Caco-2 (cell line): ENCODE data around the gene HIVEP3. TPM values are rescaled to one million over a fixed set of nuclear protein-coding genes. Genes with fewer than 3 reads are reported as not detected.
"Not testable (repeated sequence)": the region's sequence is repeated elsewhere in the genome, so short reads cannot be mapped to it uniquely, and the experiment has no call there.

Source experiments
- BruUV-seq: library from RNA; stranded (reverse); fragments of 400-500 nt; replicated peaks from 2 replicates; lab custom pipeline; 2021; lab: Mats Ljungman, UMichigan
- CTCF ChIA-PET: fragments of 300-600 bp; sonication (Branson Sonifier 250); formaldehyde crosslinking; loops from one replicate; lab custom pipeline; 2022; ENCODE audit warnings: antibody characterized with exemption; lab: Charles Lee
- POLR2A ChIA-PET: fragments of 300-600 bp; sonication (Branson Sonifier 250); formaldehyde crosslinking; loops from one replicate; lab custom pipeline; 2022; ENCODE audit warnings: antibody characterized with exemption; lab: Charles Lee
- DNase-seq, 2 experiments: peaks; one replicate each; pipeline versions ENCODE4 v3.0.0 to v3.0.0-alpha.2; 2020 to 2022
- H3K27me3 ChIP-seq: replicated peaks from 2 replicates; pipeline ENCODE4 v1.6.0; 2011; ENCODE audit warnings: low read length; ENCODE audit not compliant: control insufficient read depth, insufficient read depth
- H3K36me3 ChIP-seq: 2 replicates; pipeline ENCODE4 v1.5.1; 2011; ENCODE audit warnings: low read length; ENCODE audit not compliant: control insufficient read depth, insufficient read depth
- H3K4me1 ChIP-seq: fragments of 250-450 bp; sonication (Bioruptor Pico); 2 replicates; pipeline ENCODE4 v1.5.1; 2020; ENCODE audit warnings: mild to moderate bottlenecking
- H3K4me3 ChIP-seq: 2 replicates; pipeline ENCODE4 v1.5.1; 2011; ENCODE audit warnings: low read depth, mild to moderate bottlenecking, control low read depth, low read length
- H3K9me3 ChIP-seq: fragments of 250-450 bp; sonication (Bioruptor Pico); 2 replicates; pipeline ENCODE4 v1.5.1; 2020; ENCODE audit warnings: mild to moderate bottlenecking, moderate library complexity
- H3K27ac Mint-ChIP-seq: one replicate; pipeline ENCODE4 v1.8.0; 2022; ENCODE audit warnings: mixed read lengths; ENCODE audit not compliant: unreplicated experiment
- H3K27me3 Mint-ChIP-seq: one replicate; pipeline ENCODE4 v1.8.0; 2022; ENCODE audit warnings: mixed read lengths; ENCODE audit not compliant: insufficient read depth, unreplicated experiment
- H3K36me3 Mint-ChIP-seq: one replicate; pipeline ENCODE4 v1.8.0; 2022; ENCODE audit warnings: mild to moderate bottlenecking, mixed read lengths; ENCODE audit not compliant: insufficient read depth, unreplicated experiment
- H3K4me1 Mint-ChIP-seq: one replicate; pipeline ENCODE4 v1.8.0; 2022; ENCODE audit warnings: low read depth, mixed read lengths; ENCODE audit not compliant: unreplicated experiment
- H3K4me3 Mint-ChIP-seq: one replicate; pipeline ENCODE4 v1.8.0; 2022; ENCODE audit warnings: mild to moderate bottlenecking, moderate library complexity, mixed read lengths; ENCODE audit not compliant: unreplicated experiment
- H3K9me3 Mint-ChIP-seq: one replicate; pipeline ENCODE4 v1.8.0; 2022; ENCODE audit warnings: mixed read lengths; ENCODE audit not compliant: unreplicated experiment
- intact Hi-C: fragments of 100-400 bp; cut with micrococcal nuclease; formaldehyde crosslinking; loops from one replicate; pipeline ENCODE4 v1.10.0; 2022; ENCODE audit not compliant: unreplicated experiment
- total RNA-seq: library from RNA; stranded (reverse); gene quantifications from 2 replicates; pipeline ENCODE4 v1.2.3, GENCODE V29; 2022
- TF ChIP-seq, protein P1 (sequence below), 2 experiments: fragments of 200-600 bp in 1 of 2; IDR thresholded peaks; 1 replicate in 1 of 2; 2 replicates in 1 of 2; pipeline versions ENCODE4 v1.5.1 to v1.8.0; 2011 to 2022; ENCODE audit warnings: antibody characterized with exemption in 1 of 2, control low read depth in 1 of 2, inconsistent platforms in 1 of 2, low read depth in 1 of 2, low read length in 1 of 2, mild to moderate bottlenecking in 1 of 2, moderate library complexity in 1 of 2; ENCODE audit not compliant: insufficient read depth in 1 of 2, severe bottlenecking in 1 of 2, unreplicated experiment in 1 of 2

HIVEP3 gene
- total RNA-seq, 1 experiment from 2014 or later, result 0.25 TPM

DNA sequence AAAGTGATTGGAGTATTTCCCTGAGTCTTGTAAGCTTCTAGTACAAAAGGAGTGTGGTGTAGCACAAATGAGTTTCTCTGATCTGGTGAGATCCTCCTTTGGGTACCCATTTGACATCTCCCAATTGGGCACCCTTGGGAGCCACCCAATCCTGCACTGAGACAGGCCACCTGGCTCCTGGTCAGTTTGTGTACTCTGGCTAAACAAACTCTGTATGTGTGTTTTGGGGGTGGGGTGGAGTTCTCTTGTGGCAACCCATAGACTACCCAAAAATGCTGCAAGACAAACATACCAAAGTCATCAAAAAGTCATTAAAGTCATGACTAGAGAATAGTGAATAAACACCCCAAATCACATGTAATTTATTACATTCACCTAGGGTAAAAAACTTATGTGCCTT is 8.4 kb upstream of the HIVEP3 start:
- no peak for DNase-seq
- Histone ChIP-seq H3K36me3 (no peaks in the 10 kb centered on the region), H3K4me3 (no peak overlapping the region), H3K4me1 (no peaks in the 10 kb centered on the region), H3K9me3 (no peaks in the 10 kb centered on the region), H3K27me3 (no peaks in the 10 kb centered on the region)
- TF ChIP-seq, protein P1, sequence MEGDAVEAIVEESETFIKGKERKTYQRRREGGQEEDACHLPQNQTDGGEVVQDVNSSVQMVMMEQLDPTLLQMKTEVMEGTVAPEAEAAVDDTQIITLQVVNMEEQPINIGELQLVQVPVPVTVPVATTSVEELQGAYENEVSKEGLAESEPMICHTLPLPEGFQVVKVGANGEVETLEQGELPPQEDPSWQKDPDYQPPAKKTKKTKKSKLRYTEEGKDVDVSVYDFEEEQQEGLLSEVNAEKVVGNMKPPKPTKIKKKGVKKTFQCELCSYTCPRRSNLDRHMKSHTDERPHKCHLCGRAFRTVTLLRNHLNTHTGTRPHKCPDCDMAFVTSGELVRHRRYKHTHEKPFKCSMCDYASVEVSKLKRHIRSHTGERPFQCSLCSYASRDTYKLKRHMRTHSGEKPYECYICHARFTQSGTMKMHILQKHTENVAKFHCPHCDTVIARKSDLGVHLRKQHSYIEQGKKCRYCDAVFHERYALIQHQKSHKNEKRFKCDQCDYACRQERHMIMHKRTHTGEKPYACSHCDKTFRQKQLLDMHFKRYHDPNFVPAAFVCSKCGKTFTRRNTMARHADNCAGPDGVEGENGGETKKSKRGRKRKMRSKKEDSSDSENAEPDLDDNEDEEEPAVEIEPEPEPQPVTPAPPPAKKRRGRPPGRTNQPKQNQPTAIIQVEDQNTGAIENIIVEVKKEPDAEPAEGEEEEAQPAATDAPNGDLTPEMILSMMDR (IDR thresholded peaks at IDR 0.05; ENCODE audit: insufficient read depth in 1 of 2, low read depth in 1 of 2, low read length in 1 of 2, severe bottlenecking in 1 of 2, unreplicated experiment in 1 of 2), result no peak
- Mint-ChIP-seq H3K27ac (no peak overlapping the region), H3K36me3 (no peaks in the 10 kb centered on the region), H3K27me3 (peaks cover 5% of the 10 kb centered on the region), H3K4me1 (no peaks in the 10 kb centered on the region), H3K9me3 (no peaks in the 10 kb centered on the region), H3K4me3 (no peak overlapping the region)
- ChIA-PET POLR2A (no interaction called here), CTCF (no interaction called here)
- intact Hi-C loops, result no loop called here
- BruUV-seq, result no TSS peak

GRCh38 chr1:41925712-41926111 is 7.0 kb upstream of the HIVEP3 start:
- no peak overlapping the region for H3K4me3 Mint-ChIP-seq
- TF ChIP-seq, protein P1 (IDR thresholded peaks at IDR 0.05; ENCODE audit: insufficient read depth in 1 of 2, low read depth in 1 of 2, low read length in 1 of 2, severe bottlenecking in 1 of 2, unreplicated experiment in 1 of 2), result no peak
- H3K27me3 ChIP-seq, result no peaks in the 10 kb centered on the region
- H3K27me3 Mint-ChIP-seq, result peaks cover 6% of the 10 kb centered on the region
- H3K9me3 ChIP-seq, result no peaks in the 10 kb centered on the region
- no peaks in the 10 kb centered on the region for H3K4me1 Mint-ChIP-seq
- H3K36me3 Mint-ChIP-seq, result no peaks in the 10 kb centered on the region
- BruUV-seq, result no TSS peak
- intact Hi-C loops, result no loop called here
- no peaks in the 10 kb centered on the region for H3K36me3 ChIP-seq
- DNase-seq, result no peak
- CTCF ChIA-PET, result no interaction called here
- POLR2A ChIA-PET, result no interaction called here
- no peaks in the 10 kb centered on the region for H3K9me3 Mint-ChIP-seq
- no peaks in the 10 kb centered on the region for H3K4me1 ChIP-seq
- no peak overlapping the region for H3K27ac Mint-ChIP-seq
- no peak overlapping the region for H3K4me3 ChIP-seq

DNA sequence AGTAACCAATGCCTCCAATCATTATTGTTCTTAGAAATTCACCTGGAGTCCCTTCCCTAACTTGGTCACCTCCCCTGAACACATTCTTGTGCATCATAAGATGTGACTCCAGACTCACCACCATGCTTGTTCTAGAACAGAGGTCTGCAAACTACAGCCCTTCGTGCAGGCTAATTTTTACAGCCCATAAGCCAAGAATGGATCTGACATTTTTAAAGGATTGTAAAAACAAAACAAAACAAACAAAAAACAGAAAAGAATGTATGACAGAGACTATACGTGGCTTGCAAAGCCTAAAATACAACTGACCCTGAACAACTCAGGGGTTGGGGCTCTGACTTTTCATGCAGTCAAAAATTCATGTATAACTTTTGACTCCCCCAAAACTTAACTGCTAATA is 6.2 kb upstream of the HIVEP3 start:
- no TSS peak for BruUV-seq
- DNase-seq, result no peak
- Histone ChIP-seq H3K36me3 (no peaks in the 10 kb centered on the region), H3K27me3 (no peaks in the 10 kb centered on the region), H3K4me1 (no peaks in the 10 kb centered on the region), H3K4me3 (no peak overlapping the region), H3K9me3 (no peaks in the 10 kb centered on the region)
- no peaks in the 10 kb centered on the region for H3K36me3 Mint-ChIP-seq
- POLR2A ChIA-PET, result no interaction called here
- TF ChIP-seq, protein P1 (IDR thresholded peaks at IDR 0.05; ENCODE audit: insufficient read depth in 1 of 2, low read depth in 1 of 2, low read length in 1 of 2, severe bottlenecking in 1 of 2, unreplicated experiment in 1 of 2), result no peak
- H3K27me3 Mint-ChIP-seq, result peaks cover 5% of the 10 kb centered on the region
- no peak overlapping the region for H3K27ac Mint-ChIP-seq
- H3K9me3 Mint-ChIP-seq, result no peaks in the 10 kb centered on the region
- intact Hi-C loops, result no loop called here
- H3K4me1 Mint-ChIP-seq, result no peaks in the 10 kb centered on the region
- CTCF ChIA-PET, result no interaction called here
- no peak overlapping the region for H3K4me3 Mint-ChIP-seq

DNA sequence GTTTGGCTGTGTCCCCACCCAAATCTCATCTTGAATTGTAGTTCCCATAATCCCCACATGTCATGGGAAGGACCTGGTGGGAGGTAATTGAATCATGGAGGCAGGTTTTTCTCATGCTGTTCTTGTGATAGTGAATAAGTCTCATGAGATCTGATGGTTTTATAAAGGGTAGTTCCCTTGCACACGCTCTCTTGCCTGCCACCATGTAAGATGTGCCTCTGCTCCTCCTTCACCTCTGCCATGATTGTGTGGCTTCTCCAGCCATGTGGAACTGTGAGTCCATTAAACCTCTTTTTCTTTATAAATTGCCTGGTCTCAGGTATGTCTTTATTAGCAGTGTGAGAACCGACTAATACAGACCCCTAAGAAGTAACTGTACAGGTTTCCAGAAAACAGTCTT is 2.5 kb upstream of the HIVEP3 start:
- H3K36me3 ChIP-seq, H3K4me3 Mint-ChIP-seq, H3K4me3 ChIP-seq, CTCF ChIA-PET, DNase-seq, intact Hi-C loops, H3K27me3 Mint-ChIP-seq, H3K4me1 Mint-ChIP-seq, H3K36me3 Mint-ChIP-seq, H3K9me3 ChIP-seq, BruUV-seq, H3K4me1 ChIP-seq, POLR2A ChIA-PET, H3K27me3 ChIP-seq, H3K9me3 Mint-ChIP-seq, H3K27ac Mint-ChIP-seq: not testable (repeated sequence)
